Measurements from ENCODE around the gene SCUBE1. TPM values are rescaled to one million over a fixed set of nuclear protein-coding genes. Genes with fewer than 3 reads are reported as not detected.
A peak's percentile ranks its signal among the peaks of the same experiment; 100 is the strongest.

SCUBE1 gene
- total RNA-seq, 2 experiments from 2014 or later: 0.08 to 0.23 TPM

GRCh38 chr22:43203471-43203981 lies 139.6 kb downstream of the SCUBE1 start:
- H3K27ac Mint-ChIP-seq: no peak overlapping the region
- no peak overlapping the region for H3K4me3 Mint-ChIP-seq
- peaks cover 2% of the 10 kb centered on the region for H3K27me3 Mint-ChIP-seq
- peaks cover 8% of the 10 kb centered on the region for H3K4me1 Mint-ChIP-seq
- H3K9me3 Mint-ChIP-seq: no peaks in the 10 kb centered on the region
- DNase-seq: no peak
- H3K36me3 Mint-ChIP-seq: no peaks in the 10 kb centered on the region

DNA sequence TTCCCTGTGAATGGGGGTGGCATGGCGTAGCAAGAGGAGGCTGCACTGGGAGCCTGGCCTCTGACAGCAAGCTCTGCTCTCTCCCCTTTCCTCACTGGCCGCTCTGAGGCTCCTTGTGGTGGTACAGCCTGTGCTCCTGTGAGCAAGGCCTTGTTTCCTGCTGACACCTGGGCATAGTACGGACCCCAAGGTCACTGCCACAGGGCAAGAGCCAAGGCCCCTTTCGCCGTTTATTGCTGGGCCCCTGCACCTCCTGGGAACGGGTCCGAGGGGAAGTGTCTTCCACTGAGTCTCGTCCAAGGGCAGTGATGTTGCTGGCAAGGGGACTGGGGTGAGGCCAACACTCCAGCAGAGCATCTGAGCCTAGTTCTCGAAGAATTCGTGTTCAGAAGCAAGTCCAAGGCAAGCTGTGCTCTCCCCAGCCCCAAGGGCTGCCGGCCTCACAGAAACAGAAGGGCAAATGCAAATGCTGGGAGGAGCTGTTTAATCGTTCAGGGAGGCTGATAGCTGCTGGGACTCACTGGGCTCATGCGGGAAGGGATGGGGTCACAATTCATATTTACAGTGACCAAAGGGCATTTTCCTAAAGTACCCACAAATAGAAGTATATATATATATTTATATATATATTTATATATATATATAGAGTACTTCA lies 140.3 kb downstream of the SCUBE1 start:
- Mint-ChIP-seq H3K4me3 (no peak overlapping the region), H3K27ac (no peak overlapping the region), H3K9me3 (no peaks in the 10 kb centered on the region), H3K36me3 (no peaks in the 10 kb centered on the region), H3K4me1 (peaks cover 8% of the 10 kb centered on the region), H3K27me3 (peaks cover 2% of the 10 kb centered on the region)
- no peak for DNase-seq

DNA sequence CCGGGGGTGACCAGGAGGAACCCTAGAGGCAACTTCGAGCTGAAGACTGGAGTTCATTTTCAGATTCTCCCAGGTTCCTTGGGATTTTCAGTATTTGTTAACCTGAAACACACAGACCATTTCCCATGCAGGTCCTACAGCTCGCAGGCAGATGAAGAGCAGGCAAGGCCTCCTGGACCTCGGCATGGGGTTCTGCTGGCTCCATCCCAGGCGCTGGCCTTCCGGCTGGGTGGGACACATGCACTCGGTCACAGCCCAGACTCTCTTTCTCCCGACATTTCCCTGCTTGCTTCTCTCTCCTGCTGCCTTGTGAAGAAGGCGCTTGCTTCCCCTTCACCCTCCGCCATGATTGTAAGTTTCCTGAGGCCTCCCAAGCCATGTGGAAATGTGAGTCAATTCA lies 140.8 kb downstream of the SCUBE1 start:
- H3K4me3 Mint-ChIP-seq: no peak overlapping the region
- no peaks in the 10 kb centered on the region for H3K36me3 Mint-ChIP-seq
- DNase-seq: no peak
- peaks cover 2% of the 10 kb centered on the region for H3K27me3 Mint-ChIP-seq
- peaks cover 8% of the 10 kb centered on the region for H3K4me1 Mint-ChIP-seq
- no peak overlapping the region for H3K27ac Mint-ChIP-seq
- H3K9me3 Mint-ChIP-seq: no peaks in the 10 kb centered on the region

DNA sequence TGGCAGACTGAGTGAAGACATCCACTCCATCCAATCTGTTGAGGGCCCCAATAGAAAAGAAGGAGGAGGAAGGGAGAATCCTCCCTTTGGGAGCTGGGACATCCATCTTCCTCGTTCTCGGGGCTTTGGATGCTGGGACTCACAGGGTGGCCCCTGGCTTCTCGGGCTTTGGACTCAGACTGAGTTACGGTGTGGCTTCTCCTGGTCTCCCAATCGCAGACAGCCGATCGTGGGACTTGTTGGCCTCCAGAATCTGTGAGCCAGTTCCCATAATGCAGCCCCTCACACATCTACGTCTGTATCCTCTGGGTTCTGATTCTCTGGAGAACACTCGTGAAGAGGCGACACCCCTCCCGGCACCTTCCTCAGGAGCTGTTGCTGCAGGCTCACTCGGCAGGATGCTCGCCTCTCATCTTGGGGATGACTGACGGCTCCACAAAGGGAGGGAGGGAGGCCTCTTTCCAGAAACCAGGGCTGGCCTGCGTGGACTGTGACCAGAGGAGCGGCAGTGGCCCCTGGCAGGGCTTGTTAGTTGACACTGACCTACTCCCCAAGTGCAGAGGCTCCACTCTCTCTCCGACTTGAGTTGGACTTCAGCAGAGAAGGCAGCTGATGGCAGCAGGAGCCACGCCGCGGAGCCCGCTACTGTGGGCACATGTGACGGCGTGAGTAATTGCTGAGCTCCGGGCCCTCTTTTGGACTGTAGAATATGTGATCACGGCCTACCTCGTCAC lies 141.5 kb downstream of the SCUBE1 start:
- Mint-ChIP-seq H3K27me3 (peaks cover 2% of the 10 kb centered on the region), H3K4me1 (peaks cover 8% of the 10 kb centered on the region), H3K4me3 (no peak overlapping the region), H3K9me3 (no peaks in the 10 kb centered on the region), H3K36me3 (no peaks in the 10 kb centered on the region), H3K27ac (no peak overlapping the region)
- no peak for DNase-seq

GRCh38 chr22:43200555-43200954 lies 142.6 kb downstream of the SCUBE1 start:
- H3K4me3 Mint-ChIP-seq: no peak overlapping the region
- no peak overlapping the region for H3K27ac Mint-ChIP-seq

DNA sequence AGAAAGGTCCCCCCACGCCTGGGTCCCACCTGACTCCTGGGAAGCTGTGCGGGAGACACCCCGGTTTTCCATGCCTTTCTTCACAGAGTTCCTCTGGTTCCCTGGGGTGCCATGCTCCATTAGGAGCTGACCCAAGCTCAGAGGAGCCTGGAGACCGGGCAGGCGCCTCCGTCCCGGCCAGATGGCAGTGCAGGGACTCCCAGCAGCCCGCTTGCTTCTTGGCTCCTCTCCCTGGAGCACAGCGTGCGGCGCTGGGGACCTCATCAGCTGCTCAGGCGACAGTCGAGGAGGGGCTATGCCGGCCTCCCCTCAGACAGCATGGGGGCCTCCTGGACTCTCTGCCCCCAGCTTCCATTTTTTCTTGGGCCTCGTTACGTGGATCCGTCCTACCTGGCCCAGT lies 143.1 kb downstream of the SCUBE1 start:
- Mint-ChIP-seq H3K9me3 (no peaks in the 10 kb centered on the region), H3K27ac (no peak overlapping the region), H3K4me3 (no peak overlapping the region), H3K4me1 (peaks cover 3% of the 10 kb centered on the region), H3K36me3 (no peaks in the 10 kb centered on the region), H3K27me3 (peaks cover 2% of the 10 kb centered on the region)
- DNase-seq: no peak

More at GRCh38 chr22:43200555-43200954, 142.6 kb downstream of the SCUBE1 start:
- no peak for DNase-seq
- Mint-ChIP-seq H3K27me3 (peaks cover 2% of the 10 kb centered on the region), H3K4me1 (peaks cover 4% of the 10 kb centered on the region), H3K9me3 (no peaks in the 10 kb centered on the region), H3K36me3 (no peaks in the 10 kb centered on the region)

DNA sequence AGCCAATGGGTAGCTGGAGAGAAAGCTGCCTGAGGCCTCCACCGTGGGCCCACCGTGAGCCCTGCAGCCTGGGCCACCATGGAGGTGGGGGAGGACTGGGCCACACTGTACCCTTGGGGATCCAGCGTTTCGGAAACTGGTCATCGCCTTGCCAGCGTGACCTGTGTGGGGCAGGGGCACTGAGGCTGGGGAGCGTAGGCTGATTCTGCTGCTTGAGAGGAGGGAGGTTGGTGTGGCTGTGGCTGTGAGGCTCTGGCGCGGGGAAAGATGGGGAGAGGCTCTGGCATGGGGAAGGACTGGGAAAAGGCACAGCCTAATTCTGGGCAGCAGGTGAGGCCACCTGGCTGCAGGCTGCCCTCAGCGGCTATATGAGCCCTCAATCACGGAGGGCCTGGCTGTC lies 143.6 kb downstream of the SCUBE1 start:
- no peaks in the 10 kb centered on the region for H3K36me3 Mint-ChIP-seq

GRCh38 chr22:43198936-43199335 lies 144.2 kb downstream of the SCUBE1 start:
- H3K27ac Mint-ChIP-seq: no peak overlapping the region
- no peak overlapping the region for H3K4me3 Mint-ChIP-seq
- H3K9me3 Mint-ChIP-seq: no peaks in the 10 kb centered on the region
- no peaks in the 10 kb centered on the region for H3K36me3 Mint-ChIP-seq
- peaks cover 2% of the 10 kb centered on the region for H3K27me3 Mint-ChIP-seq
- H3K4me1 Mint-ChIP-seq: no peaks in the 10 kb centered on the region
- no peak for DNase-seq

More for the DNA sequence above, 143.6 kb downstream of the SCUBE1 start:
- DNase-seq: no peak
- H3K9me3 Mint-ChIP-seq: no peaks in the 10 kb centered on the region
- H3K27me3 Mint-ChIP-seq: peaks cover 2% of the 10 kb centered on the region
- H3K4me1 Mint-ChIP-seq: no peaks in the 10 kb centered on the region
- H3K4me3 Mint-ChIP-seq: no peak overlapping the region
- no peak overlapping the region for H3K27ac Mint-ChIP-seq

DNA sequence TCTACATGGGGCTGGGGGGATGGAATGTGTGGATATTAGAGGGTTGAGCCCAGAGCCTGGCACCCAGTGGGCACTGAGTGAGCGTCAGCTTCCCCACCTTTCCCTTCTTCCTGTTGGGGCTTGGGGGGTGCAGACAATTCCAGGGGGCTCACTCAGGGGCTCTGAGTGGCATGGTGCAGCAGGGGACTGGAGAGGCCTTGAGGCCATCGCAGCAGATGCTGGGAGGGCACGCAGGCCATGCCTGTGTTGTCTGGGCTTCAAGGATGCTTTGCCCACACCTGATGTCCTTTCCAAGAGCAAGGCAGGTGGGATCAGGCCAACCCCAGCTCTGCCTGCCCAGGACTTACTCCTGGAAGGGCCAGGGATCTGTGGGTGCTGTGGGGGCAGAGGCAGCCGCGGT lies 145.0 kb downstream of the SCUBE1 start:
- Mint-ChIP-seq H3K4me3 (no peak overlapping the region), H3K36me3 (no peaks in the 10 kb centered on the region), H3K27ac (no peak overlapping the region), H3K27me3 (peaks cover 2% of the 10 kb centered on the region), H3K9me3 (no peaks in the 10 kb centered on the region), H3K4me1 (no peaks in the 10 kb centered on the region)
- no peak for DNase-seq

GRCh38 chr22:43197271-43197941 lies 145.8 kb downstream of the SCUBE1 start:
- H3K36me3 Mint-ChIP-seq: no peaks in the 10 kb centered on the region
- H3K9me3 Mint-ChIP-seq: no peaks in the 10 kb centered on the region
- H3K4me3 Mint-ChIP-seq: no peak overlapping the region
- H3K27me3 Mint-ChIP-seq: peaks cover 2% of the 10 kb centered on the region
- H3K27ac Mint-ChIP-seq: no peak overlapping the region
- H3K4me1 Mint-ChIP-seq: no peaks in the 10 kb centered on the region
- no peak for DNase-seq

DNA sequence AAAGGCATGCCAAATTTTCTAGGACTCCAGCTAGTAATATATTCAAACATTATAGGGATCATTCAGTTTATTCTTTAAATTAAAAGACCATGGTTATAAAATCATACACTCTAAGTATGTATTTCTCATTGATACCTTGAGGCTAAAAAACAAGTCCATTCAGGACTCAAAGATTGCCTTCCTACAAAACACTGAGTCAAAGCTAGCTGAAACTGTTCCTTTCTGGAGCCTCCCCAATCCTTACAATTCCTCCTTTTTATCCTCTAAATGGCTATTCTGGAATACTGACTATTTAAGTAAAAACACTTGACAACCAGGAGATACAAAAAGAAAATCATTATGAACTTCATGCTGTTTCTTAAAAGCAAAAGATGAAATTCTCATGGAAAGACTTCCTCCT lies 151.3 kb downstream of the SCUBE1 start:
- no peak overlapping the region for H3K4me3 Mint-ChIP-seq
- H3K27me3 Mint-ChIP-seq: no peaks in the 10 kb centered on the region
- no peak for DNase-seq
- peaks cover 3% of the 10 kb centered on the region for H3K9me3 Mint-ChIP-seq
- peaks cover 1% of the 10 kb centered on the region for H3K36me3 Mint-ChIP-seq
- no peak overlapping the region for H3K27ac Mint-ChIP-seq
- no peaks in the 10 kb centered on the region for H3K4me1 Mint-ChIP-seq

DNA sequence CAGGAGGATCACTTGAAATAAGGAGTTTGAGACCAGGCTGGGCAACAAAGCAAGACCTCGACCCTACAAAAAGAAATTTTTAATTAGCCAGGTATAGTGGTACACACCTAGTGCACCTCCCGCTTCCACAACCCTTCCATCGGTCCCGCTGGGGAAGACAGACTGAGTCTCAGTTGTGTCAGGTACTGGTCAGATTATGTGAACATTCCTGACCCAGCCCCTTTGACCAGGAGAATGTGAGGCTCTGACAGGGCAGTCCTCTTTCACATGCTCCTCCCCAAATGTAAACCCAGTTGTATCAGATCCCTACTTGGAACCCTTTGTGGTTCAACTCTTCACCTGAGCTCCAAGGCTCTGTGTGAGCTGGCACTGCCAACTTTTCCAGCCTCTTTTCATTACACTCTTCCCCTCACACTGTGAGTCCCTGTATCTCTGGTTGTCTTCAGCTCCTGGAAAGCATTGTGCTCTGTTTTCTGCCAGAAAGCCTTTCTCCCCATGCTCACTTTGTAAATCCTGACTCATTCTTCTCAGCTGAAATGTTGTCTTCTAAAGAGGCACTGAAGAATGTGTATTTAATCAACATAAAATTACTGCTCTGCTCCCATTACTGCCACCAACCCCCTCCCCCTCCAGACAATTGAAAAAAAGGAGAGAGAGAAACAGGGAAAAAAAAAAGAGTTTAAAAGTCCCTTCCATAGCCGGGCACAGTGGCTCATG lies 154.2 kb downstream of the SCUBE1 start:
- Mint-ChIP-seq H3K4me1 (peaks cover 13% of the 10 kb centered on the region), H3K27me3 (no peaks in the 10 kb centered on the region), H3K36me3 (peaks cover 13% of the 10 kb centered on the region), H3K27ac (peak overlapping the region; percentile 22), H3K4me3 (peak overlapping the region; percentile 59), H3K9me3 (peaks cover 3% of the 10 kb centered on the region)
- no peak for DNase-seq

GRCh38 chr22:43187171-43188099 lies 155.7 kb downstream of the SCUBE1 start:
- Mint-ChIP-seq H3K36me3 (peaks cover 16% of the 10 kb centered on the region), H3K9me3 (peaks cover 3% of the 10 kb centered on the region), H3K27ac (peak overlapping the region; percentile 93), H3K4me1 (peaks cover 14% of the 10 kb centered on the region), H3K27me3 (no peaks in the 10 kb centered on the region), H3K4me3 (peak overlapping the region; percentile 89)
- DNase-seq: peak; percentile 98

Measured in activated naive CD8-positive, alpha-beta T cell treated with anti-CD3 and anti-CD28 coated beads for 36 hours (primary cell).